ENCODE data around the gene PRORP. TPM values are rescaled to one million over a fixed set of nuclear protein-coding genes. Genes with fewer than 3 reads are reported as not detected.

PRORP gene
- total and polyA plus RNA-seq, 2 of the 13 experiments (the other 11 are each of a cell fraction or from before 2014, with no cell fraction given), result 48.9 to 88.7 TPM

- Histone ChIP-seq H4K20me1 (ENCODE audit: insufficient read depth, low read length) (no peaks in the 10 kb centered on the region), H3K9me3 (ENCODE audit: low read length) (no peaks in the 10 kb centered on the region), H2AFZ (ENCODE audit: low read length) (no peak overlapping the region), H3K27ac (ENCODE audit: extremely low read length, insufficient read depth, low read length) (no peak overlapping the region), H3K27me3 (ENCODE audit: control insufficient read depth in 1 of 2, insufficient read depth in 2 of 2, low read length in 2 of 2) (no peaks in the 10 kb centered on the region), H3K4me1 (ENCODE audit: insufficient read depth, low read length) (peaks cover 13% of the 10 kb centered on the region), H3K9ac (ENCODE audit: insufficient read depth, low read depth, low read length) (no peak overlapping the region), H3K4me2 (ENCODE audit: low read depth, low read length) (0 out of 2 replicates have a peak overlapping the region, but pooled peaks have one; percentile 5), H3K4me3 (replicated peaks in 1 of 3; ENCODE audit: insufficient read depth in 1 of 3, low read depth in 2 of 3, low read length in 3 of 3) (no peak overlapping the region), H3K79me2 (ENCODE audit: insufficient read depth, low read length) (no peaks in the 10 kb centered on the region), H3K36me3 (replicated peaks in 1 of 2; ENCODE audit: control insufficient read depth in 1 of 2, insufficient read depth in 2 of 2, low read length in 2 of 2) (peaks cover 7 to 33% of the 10 kb centered on the region in 2 experiments; a peak in 4 of 5 replicates)
- POLR2A ChIA-PET, result interaction anchor here (0.6 to 1.9 kb wide), 11 partner anchors 9 to 326 kb away, joined by 3 to 28 read pairs (median 4); partner anchors contain the start of genes FAM177A1, PPP2R3C, PRORP and SRP54
- FAIRE-seq, result peak; percentile 52
- 72% methylated on average over 2 of the region's 2 CpGs for WGBS (ENCODE audit: low lambda C conversion rate)
- BruUV-seq (replicated peaks), result no TSS peak
- CTCF ChIA-PET (ENCODE audit: low intra/inter-chr PET ratio, low total read pairs), result no interaction called here
- peak; percentile 83 for DNase-seq (ENCODE audit: low spot score)
- peak; percentile 94 for ATAC-seq
- intact Hi-C loops (cut with micrococcal nuclease; ENCODE audit: unreplicated experiment), result loop anchor here (1.0 kb wide), 2 partner anchors 10 to 32 kb away; partner anchors contain the start of gene FAM177A1
- in situ Hi-C loops (cut with HindIII; ENCODE audit: extremely low pct_ligation_motif_present, low pct_unique_long_range_greater_than_20kb), result no loop called here
- TF ChIP-seq REXO4 (CRISPR knock-in tag; IDR thresholded peaks at IDR 0.05; ENCODE audit: borderline replicate concordance) (no peak), ZNF740 (CRISPR knock-in tag; IDR thresholded peaks at IDR 0.05) (no peak), FOXP1 (IDR thresholded peaks at IDR 0.05) (no peak), FOXP1 (CRISPR knock-in tag; IDR thresholded peaks at IDR 0.05) (no peak), ZNF264 (CRISPR knock-in tag; IDR thresholded peaks at IDR 0.05) (peak; percentile 48; the same call in 1 of the 2 replicates), ZNF709 (CRISPR knock-in tag; IDR thresholded peaks at IDR 0.05) (no peak), ATF7 (IDR thresholded peaks at IDR 0.05) (no peak), ATF7 (CRISPR knock-in tag; IDR thresholded peaks at IDR 0.05) (no peak), SYNCRIP (IDR thresholded peaks at IDR 0.05; ENCODE audit: insufficient read depth, low read depth, low read length) (no peak), DZIP1 (CRISPR knock-in tag; IDR thresholded peaks at IDR 0.05) (no peak), ZNF558 (CRISPR knock-in tag; IDR thresholded peaks at IDR 0.05; ENCODE audit: borderline replicate concordance) (no peak), FOXK1 (CRISPR knock-in tag; IDR thresholded peaks at IDR 0.05; ENCODE audit: borderline replicate concordance, low read depth) (no peak), TBP (CRISPR knock-in tag; IDR thresholded peaks at IDR 0.05) (no peak), PHF5A (CRISPR knock-in tag; IDR thresholded peaks at IDR 0.05; ENCODE audit: low read depth, unreplicated experiment) (no peak), ZFP91 (CRISPR knock-in tag; IDR thresholded peaks at IDR 0.05; ENCODE audit: borderline replicate concordance) (no peak), ZFP37 (CRISPR knock-in tag; IDR thresholded peaks at IDR 0.05; ENCODE audit: borderline replicate concordance) (no peak), NFKB2 (CRISPR knock-in tag; IDR thresholded peaks at IDR 0.05; ENCODE audit: borderline replicate concordance) (no peak), ZBTB7A (CRISPR knock-in tag; IDR thresholded peaks at IDR 0.05) (no peak), ZNF879 (CRISPR knock-in tag; IDR thresholded peaks at IDR 0.05) (no peak), GLI4 (CRISPR knock-in tag; IDR thresholded peaks at IDR 0.05; ENCODE audit: borderline replicate concordance) (no peak), PREB (CRISPR knock-in tag; IDR thresholded peaks at IDR 0.05) (no peak), ZNF660 (CRISPR knock-in tag; IDR thresholded peaks at IDR 0.05; ENCODE audit: borderline replicate concordance, low read depth) (no peak)
Observed at GRCh38 chr14:35078082-35078481, 44.3 kb upstream of the PRORP start.

All from HepG2 (cell line).